ENCODE results near the gene TANGO6. TPM values are rescaled to one million over a fixed set of nuclear protein-coding genes. Genes with fewer than 3 reads are reported as not detected.
A peak's percentile ranks its signal among the peaks of the same experiment; 100 is the strongest.

TANGO6 gene
- total RNA-seq, 6 experiments from 2014 or later, result 10.9 to 15.5 (median 14.2) TPM

GRCh38 chr16:68943961-68944360 lies 100.6 kb downstream of the TANGO6 start:
- H3K4me3 ChIP-seq, result no peak overlapping the region
- ATAC-seq (no peak), DNase-seq (no peak)
- intact Hi-C loops (cut with DNase I), result no loop called here
- no peaks in the 10 kb centered on the region for H3K9me3 ChIP-seq
- H3K4me1 ChIP-seq, result no peaks in the 10 kb centered on the region
- no peaks in the 10 kb centered on the region for H3K27me3 ChIP-seq
- H3K36me3 ChIP-seq, result peaks cover 0 to 2% (median 0%) of the 10 kb centered on the region in 4 donors
- TF ChIP-seq CTCF (IDR thresholded peaks at IDR 0.05) (no peak), POLR2A (IDR thresholded peaks at IDR 0.05) (no peak)
- 75% methylated on average over 1 of the region's 1 CpG for WGBS (ENCODE audit: insufficient coverage, low coverage, low lambda C conversion rate, missing lambda C conversion rate)
- no peak overlapping the region for H3K27ac ChIP-seq

- H3K27ac ChIP-seq, result no peak overlapping the region
- peaks cover 0 to 2% (median 0%) of the 10 kb centered on the region in 4 donors for H3K36me3 ChIP-seq
- DNase-seq (no peak), ATAC-seq (peak in 3 of 4 donors; percentile 43 to 79 (median 50))
- 23% methylated on average over 1 of the region's 1 CpG for WGBS (ENCODE audit: insufficient coverage, low coverage, low lambda C conversion rate, missing lambda C conversion rate)
- H3K4me1 ChIP-seq, result no peaks in the 10 kb centered on the region
- no peak overlapping the region for H3K4me3 ChIP-seq
- TF ChIP-seq CTCF (IDR thresholded peaks at IDR 0.05), result no peak
- TF ChIP-seq POLR2A (IDR thresholded peaks at IDR 0.05), result no peak
- no peaks in the 10 kb centered on the region for H3K9me3 ChIP-seq
- H3K27me3 ChIP-seq, result no peaks in the 10 kb centered on the region
- intact Hi-C loops (cut with DNase I), result no loop called here
Observed at GRCh38 chr16:68948230-68948910, 105.0 kb downstream of the TANGO6 start.

GRCh38 chr16:68951991-68952877 lies 108.9 kb downstream of the TANGO6 start:
- Histone ChIP-seq H3K4me3 (no peak overlapping the region), H3K27ac (no peak overlapping the region), H3K9me3 (no peaks in the 10 kb centered on the region), H3K27me3 (no peaks in the 10 kb centered on the region), H3K4me1 (no peaks in the 10 kb centered on the region), H3K36me3 (no peaks in the 10 kb centered on the region)
- WGBS (ENCODE audit: insufficient coverage, low coverage, low lambda C conversion rate, missing lambda C conversion rate), result 100% methylated on average over 2 of the region's 2 CpGs
- DNase-seq (no peak), ATAC-seq (no peak)
- intact Hi-C loops (cut with DNase I), result no loop called here
- TF ChIP-seq CTCF (IDR thresholded peaks at IDR 0.05) (no peak), POLR2A (IDR thresholded peaks at IDR 0.05) (no peak)

- peaks cover 0 to 12% (median 0%) of the 10 kb centered on the region in 4 donors for H3K4me1 ChIP-seq
- no peaks in the 10 kb centered on the region for H3K27me3 ChIP-seq
- no peak for ATAC-seq
- DNase-seq, result no peak
- H3K27ac ChIP-seq, result no peak overlapping the region
- intact Hi-C loops (cut with DNase I), result no loop called here
- H3K36me3 ChIP-seq, result no peaks in the 10 kb centered on the region
- no peak overlapping the region for H3K4me3 ChIP-seq
- no peaks in the 10 kb centered on the region for H3K9me3 ChIP-seq
- TF ChIP-seq POLR2A (IDR thresholded peaks at IDR 0.05) (no peak), CTCF (IDR thresholded peaks at IDR 0.05) (no peak)
- 67% methylated on average over 8 of the region's 8 CpGs for WGBS (ENCODE audit: insufficient coverage, low coverage, low lambda C conversion rate, missing lambda C conversion rate)
Observed at GRCh38 chr16:68954911-68955635, 111.7 kb downstream of the TANGO6 start.
